ENCODE data around the gene SLC26A9.
"Not testable (repeated sequence)": the region's sequence is repeated elsewhere in the genome, so short reads cannot be mapped to it uniquely, and the experiment has no call there.

SLC26A9 gene

DNA sequence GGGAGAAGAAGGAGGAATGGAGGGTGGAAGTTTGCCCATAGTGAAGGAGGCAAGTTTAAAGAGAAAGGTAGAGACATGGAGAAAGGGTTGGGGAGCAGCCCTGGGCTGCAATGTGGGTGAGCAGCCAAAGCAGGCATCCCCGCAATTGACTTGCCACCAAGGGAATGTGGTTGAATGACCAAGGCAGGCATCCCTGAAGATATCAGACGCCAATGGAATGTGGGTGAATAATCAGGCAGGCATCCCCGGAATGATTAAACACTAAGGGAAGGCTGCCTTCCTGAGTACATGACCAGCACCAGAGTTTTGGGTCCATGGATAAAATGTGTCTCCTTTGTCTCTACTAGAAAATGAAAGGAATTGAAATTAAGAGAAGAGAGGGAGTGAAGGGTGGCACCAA is 53.5 kb downstream of the SLC26A9 start:
- H3K4me1 ChIP-seq (ENCODE audit: control extremely low read depth in 1 of 4, control insufficient read depth in 4 of 4, insufficient read depth in 4 of 4, low read length in 3 of 4); DNase-seq; H3K27ac ChIP-seq (ENCODE audit: insufficient read depth in 1 of 2, low read depth in 1 of 2, low read length in 2 of 2, poor library complexity in 1 of 2, severe bottlenecking in 2 of 2); H3K4me3 ChIP-seq (ENCODE audit: control insufficient read depth in 1 of 7, extremely low read depth in 1 of 7, insufficient read depth in 4 of 7, low read depth in 2 of 7, low read length in 6 of 7); CTCF ChIA-PET; POLR2A ChIA-PET; H3K27me3 ChIP-seq (replicated peaks in 2 of 5; ENCODE audit: control insufficient read depth in 4 of 5, insufficient read depth in 5 of 5, low read length in 4 of 5); H3K36me3 ChIP-seq (ENCODE audit: control insufficient read depth in 4 of 4, insufficient read depth in 4 of 4, low read length in 3 of 4): not testable (repeated sequence)
- WGBS (ENCODE audit: insufficient coverage) = 96% methylated on average over 3 of the region's 3 CpGs
- peaks cover 0 to 12% (median 2%) of the 10 kb centered on the region in 5 experiments for H3K9me3 ChIP-seq (ENCODE audit: control extremely low read depth in 1 of 5, control insufficient read depth in 4 of 5, insufficient read depth in 2 of 5, low read depth in 1 of 5, low read length in 4 of 5)

DNA sequence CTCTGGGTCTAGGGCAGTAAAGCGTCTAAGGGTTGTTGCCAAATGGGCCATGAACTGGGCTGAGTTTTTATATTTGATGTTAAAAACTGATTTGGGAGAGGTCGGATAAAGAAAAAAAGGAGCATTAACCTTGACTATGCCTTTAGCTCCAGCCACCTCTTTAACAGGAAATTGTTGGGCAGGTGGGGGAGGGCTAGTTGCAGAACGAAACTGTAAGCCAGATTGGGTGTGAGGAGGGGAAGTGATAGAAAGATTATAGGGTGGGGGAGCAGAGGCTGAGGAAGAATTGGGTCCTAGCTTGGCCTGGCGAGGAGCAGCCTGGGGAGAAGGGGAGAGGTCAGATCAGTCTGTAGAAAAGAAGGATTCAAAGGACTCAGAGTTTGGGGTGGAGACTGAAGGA is 54.2 kb downstream of the SLC26A9 start:
- DNase-seq = peak in 1 of 3 donors; percentile 11
- POLR2A ChIA-PET = interaction anchor here (0.7 kb wide), 1 partner anchor 148 kb away, joined by 3 read pairs; no protein-coding TSS in a partner anchor
- CTCF ChIA-PET = interaction anchor here (0.7 kb wide), 1 partner anchor 39 kb away, joined by 3 read pairs; the partner anchor contains the start of gene PM20D1
- H3K27me3 ChIP-seq (replicated peaks in 2 of 5; ENCODE audit: control insufficient read depth in 4 of 5, insufficient read depth in 5 of 5, low read length in 4 of 5); H3K4me1 ChIP-seq (ENCODE audit: control extremely low read depth in 1 of 4, control insufficient read depth in 4 of 4, insufficient read depth in 4 of 4, low read length in 3 of 4); H3K36me3 ChIP-seq (ENCODE audit: control insufficient read depth in 4 of 4, insufficient read depth in 4 of 4, low read length in 3 of 4); H3K4me3 ChIP-seq (ENCODE audit: control insufficient read depth in 1 of 7, extremely low read depth in 1 of 7, insufficient read depth in 4 of 7, low read depth in 2 of 7, low read length in 6 of 7); H3K27ac ChIP-seq (ENCODE audit: insufficient read depth in 1 of 2, low read depth in 1 of 2, low read length in 2 of 2, poor library complexity in 1 of 2, severe bottlenecking in 2 of 2): not testable (repeated sequence)
- H3K9me3 ChIP-seq (ENCODE audit: control extremely low read depth in 1 of 5, control insufficient read depth in 4 of 5, insufficient read depth in 2 of 5, low read depth in 1 of 5, low read length in 4 of 5) = peaks cover 0 to 12% (median 2%) of the 10 kb centered on the region in 5 experiments
- WGBS (ENCODE audit: insufficient coverage) = 74% methylated on average over 4 of the region's 4 CpGs

DNA sequence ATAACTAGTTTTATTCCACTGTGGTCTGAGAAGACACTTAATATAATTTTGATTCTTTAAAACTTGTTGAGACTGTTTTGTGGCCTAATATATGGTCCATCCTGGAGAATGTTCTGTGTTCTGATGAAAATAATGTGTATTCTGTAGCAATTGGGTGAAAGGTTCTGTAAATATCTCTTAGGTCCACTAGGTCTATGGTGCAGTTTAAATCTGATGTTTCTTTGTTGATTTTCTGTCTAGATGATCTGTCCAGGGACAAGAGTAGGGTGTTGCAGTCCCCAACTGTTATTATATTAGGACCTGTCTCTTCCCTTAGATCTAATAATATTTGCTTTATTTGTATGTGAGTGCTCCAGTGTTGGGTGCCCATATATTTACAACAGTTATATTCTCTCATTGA is 59.5 kb downstream of the SLC26A9 start:
- no peak for DNase-seq
- POLR2A ChIA-PET = no interaction called here
- H3K27me3 ChIP-seq (replicated peaks in 2 of 5; ENCODE audit: control insufficient read depth in 4 of 5, insufficient read depth in 5 of 5, low read length in 4 of 5) = peaks cover 0 to 14% (median 4%) of the 10 kb centered on the region in 5 experiments

DNA sequence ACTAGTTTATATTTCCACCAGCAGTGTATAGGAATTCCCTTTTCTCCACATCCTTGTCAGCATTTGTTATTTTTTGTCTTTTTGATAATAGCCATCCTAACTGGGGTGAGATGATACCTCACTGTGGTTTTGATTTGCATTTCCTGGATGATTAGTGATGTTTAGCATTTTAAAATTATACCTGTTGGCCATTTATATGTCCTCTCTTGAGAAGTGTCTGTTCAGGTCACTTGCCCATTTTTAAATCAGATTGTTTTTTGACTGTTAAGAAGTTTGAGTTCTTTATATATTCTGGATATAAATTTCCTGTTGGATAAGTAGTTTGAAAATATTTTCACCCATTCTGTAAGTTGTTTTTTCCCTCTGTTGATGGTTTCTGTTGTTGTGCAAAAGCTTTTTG is 62.3 kb downstream of the SLC26A9 start:
- Histone ChIP-seq H3K36me3 (ENCODE audit: control insufficient read depth in 4 of 4, insufficient read depth in 4 of 4, low read length in 3 of 4) (no peaks in the 10 kb centered on the region), H3K27me3 (replicated peaks in 2 of 5; ENCODE audit: control insufficient read depth in 4 of 5, insufficient read depth in 5 of 5, low read length in 4 of 5) (peaks cover 0 to 14% (median 3%) of the 10 kb centered on the region in 5 experiments), H3K4me1 (ENCODE audit: control extremely low read depth in 1 of 4, control insufficient read depth in 4 of 4, insufficient read depth in 4 of 4, low read length in 3 of 4) (no peaks in the 10 kb centered on the region), H3K9me3 (ENCODE audit: control extremely low read depth in 1 of 5, control insufficient read depth in 4 of 5, insufficient read depth in 2 of 5, low read depth in 1 of 5, low read length in 4 of 5) (peaks cover 0 to 24% (median 5%) of the 10 kb centered on the region in 5 experiments), H3K27ac (ENCODE audit: insufficient read depth in 1 of 2, low read depth in 1 of 2, low read length in 2 of 2, poor library complexity in 1 of 2, severe bottlenecking in 2 of 2) (no peak overlapping the region), H3K4me3 (ENCODE audit: control insufficient read depth in 1 of 7, extremely low read depth in 1 of 7, insufficient read depth in 4 of 7, low read depth in 2 of 7, low read length in 6 of 7) (no peak overlapping the region)
- no peak for DNase-seq
- ChIA-PET CTCF (no interaction called here), POLR2A (no interaction called here)

More for the DNA sequence above, 59.5 kb downstream of the SLC26A9 start:
- Histone ChIP-seq H3K4me3 (ENCODE audit: control insufficient read depth in 1 of 7, extremely low read depth in 1 of 7, insufficient read depth in 4 of 7, low read depth in 2 of 7, low read length in 6 of 7) (no peak overlapping the region), H3K27ac (ENCODE audit: insufficient read depth in 1 of 2, low read depth in 1 of 2, low read length in 2 of 2, poor library complexity in 1 of 2, severe bottlenecking in 2 of 2) (no peak overlapping the region), H3K36me3 (ENCODE audit: control insufficient read depth in 4 of 4, insufficient read depth in 4 of 4, low read length in 3 of 4) (no peaks in the 10 kb centered on the region), H3K9me3 (ENCODE audit: control extremely low read depth in 1 of 5, control insufficient read depth in 4 of 5, insufficient read depth in 2 of 5, low read depth in 1 of 5, low read length in 4 of 5) (peaks cover 0 to 32% (median 11%) of the 10 kb centered on the region in 5 experiments), H3K4me1 (ENCODE audit: control extremely low read depth in 1 of 4, control insufficient read depth in 4 of 4, insufficient read depth in 4 of 4, low read length in 3 of 4) (no peaks in the 10 kb centered on the region)
- CTCF ChIA-PET = no interaction called here

DNA sequence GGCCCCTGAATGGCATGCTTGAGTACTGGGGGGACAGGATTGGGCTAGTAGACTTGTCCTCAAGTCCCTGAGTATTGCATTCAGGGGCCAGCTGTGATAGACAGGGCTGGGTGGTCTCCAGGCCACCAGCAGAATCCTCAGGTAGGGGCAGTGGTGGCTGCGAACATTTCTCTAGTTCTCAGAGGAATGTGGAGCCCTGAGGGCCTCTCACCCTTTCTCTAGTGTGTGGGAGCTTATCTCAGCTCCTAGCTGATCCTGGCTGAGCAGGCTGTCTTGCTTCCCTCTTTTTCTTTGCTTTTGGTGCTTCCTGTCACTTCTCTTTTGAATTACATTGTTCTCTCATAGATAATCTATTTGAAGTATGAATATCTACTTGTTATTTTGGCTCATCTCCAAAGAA is 63.3 kb downstream of the SLC26A9 start:
- no peak for DNase-seq
- Histone ChIP-seq H3K4me1 (ENCODE audit: control extremely low read depth in 1 of 4, control insufficient read depth in 4 of 4, insufficient read depth in 4 of 4, low read length in 3 of 4) (no peaks in the 10 kb centered on the region), H3K36me3 (ENCODE audit: control insufficient read depth in 4 of 4, insufficient read depth in 4 of 4, low read length in 3 of 4) (no peaks in the 10 kb centered on the region), H3K27ac (ENCODE audit: insufficient read depth in 1 of 2, low read depth in 1 of 2, low read length in 2 of 2, poor library complexity in 1 of 2, severe bottlenecking in 2 of 2) (no peak overlapping the region), H3K4me3 (ENCODE audit: control insufficient read depth in 1 of 7, extremely low read depth in 1 of 7, insufficient read depth in 4 of 7, low read depth in 2 of 7, low read length in 6 of 7) (no peak overlapping the region), H3K27me3 (replicated peaks in 2 of 5; ENCODE audit: control insufficient read depth in 4 of 5, insufficient read depth in 5 of 5, low read length in 4 of 5) (peaks cover 0 to 21% (median 3%) of the 10 kb centered on the region in 5 experiments), H3K9me3 (ENCODE audit: control extremely low read depth in 1 of 5, control insufficient read depth in 4 of 5, insufficient read depth in 2 of 5, low read depth in 1 of 5, low read length in 4 of 5) (peaks cover under 1 to 22% (median 5%) of the 10 kb centered on the region in 5 experiments)
- ChIA-PET CTCF (no interaction called here), POLR2A (interaction anchor here (0.6 kb wide), 1 partner anchor 78 kb away, joined by 3 read pairs; no protein-coding TSS in a partner anchor)
- no CpG with 5 or more reads among the region's 1 CpG for WGBS (ENCODE audit: insufficient coverage)

DNA sequence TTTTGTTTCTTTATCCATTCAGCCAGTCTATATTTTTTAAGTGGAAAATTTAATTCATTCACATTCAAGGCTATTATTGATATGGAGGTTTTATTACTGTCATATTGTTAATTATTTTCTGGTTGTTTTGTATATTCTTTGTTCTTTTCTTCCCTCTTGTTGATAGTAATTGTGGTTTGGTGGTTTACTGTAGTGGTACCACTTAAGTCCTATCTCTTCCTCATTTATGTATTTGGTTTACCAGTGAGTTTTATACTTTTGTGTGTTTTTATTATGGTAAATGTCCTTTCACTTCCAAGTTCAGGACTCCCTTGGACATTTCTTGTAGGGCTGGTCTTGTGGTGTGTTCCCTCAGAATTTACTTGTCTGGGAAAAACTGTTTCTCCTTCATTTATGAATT is 65.2 kb downstream of the SLC26A9 start:
- H3K4me3 ChIP-seq (ENCODE audit: control insufficient read depth in 1 of 7, extremely low read depth in 1 of 7, insufficient read depth in 4 of 7, low read depth in 2 of 7, low read length in 6 of 7) = no peak overlapping the region
- CTCF ChIA-PET = interaction anchor here (1.4 kb wide), 1 partner anchor 62 kb away, joined by 3 read pairs; no protein-coding TSS in a partner anchor
- no peak overlapping the region for H3K27ac ChIP-seq (ENCODE audit: insufficient read depth in 1 of 2, low read depth in 1 of 2, low read length in 2 of 2, poor library complexity in 1 of 2, severe bottlenecking in 2 of 2)
- peak; percentile 23 to 70 (median 60) for DNase-seq
- H3K27me3 ChIP-seq (replicated peaks in 2 of 5; ENCODE audit: control insufficient read depth in 4 of 5, insufficient read depth in 5 of 5, low read length in 4 of 5) = peaks cover 0 to 23% (median 3%) of the 10 kb centered on the region in 5 experiments
- POLR2A ChIA-PET = no interaction called here
- H3K9me3 ChIP-seq (ENCODE audit: control extremely low read depth in 1 of 5, control insufficient read depth in 4 of 5, insufficient read depth in 2 of 5, low read depth in 1 of 5, low read length in 4 of 5) = peaks cover 3 to 22% (median 7%) of the 10 kb centered on the region in 5 experiments
- no peaks in the 10 kb centered on the region for H3K36me3 ChIP-seq (ENCODE audit: control insufficient read depth in 4 of 4, insufficient read depth in 4 of 4, low read length in 3 of 4)
- H3K4me1 ChIP-seq (ENCODE audit: control extremely low read depth in 1 of 4, control insufficient read depth in 4 of 4, insufficient read depth in 4 of 4, low read length in 3 of 4) = no peaks in the 10 kb centered on the region

DNA sequence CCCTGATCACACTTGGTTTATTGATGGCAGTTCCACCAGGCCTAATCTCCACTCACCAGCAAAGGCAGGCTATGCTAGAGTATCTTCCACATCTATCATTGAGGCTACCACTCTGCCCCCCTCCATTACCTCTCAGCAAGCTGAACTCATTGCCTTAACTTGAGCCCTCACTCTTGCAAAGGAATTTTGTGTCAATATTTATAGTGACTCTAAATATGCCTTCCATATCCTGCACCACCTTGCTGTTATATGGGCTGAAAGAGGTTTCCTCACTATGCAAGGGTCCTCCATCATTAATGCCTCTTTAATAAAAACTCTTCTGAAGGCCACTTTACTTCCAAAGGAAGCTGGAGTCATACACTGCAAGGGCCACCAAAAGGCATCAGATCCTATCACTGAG is 70.1 kb downstream of the SLC26A9 start:
- H3K4me3 ChIP-seq (ENCODE audit: control insufficient read depth in 1 of 7, extremely low read depth in 1 of 7, insufficient read depth in 4 of 7, low read depth in 2 of 7, low read length in 6 of 7); POLR2A ChIA-PET; H3K27ac ChIP-seq (ENCODE audit: insufficient read depth in 1 of 2, low read depth in 1 of 2, low read length in 2 of 2, poor library complexity in 1 of 2, severe bottlenecking in 2 of 2); CTCF ChIA-PET; H3K4me1 ChIP-seq (ENCODE audit: control extremely low read depth in 1 of 4, control insufficient read depth in 4 of 4, insufficient read depth in 4 of 4, low read length in 3 of 4); H3K36me3 ChIP-seq (ENCODE audit: control insufficient read depth in 4 of 4, insufficient read depth in 4 of 4, low read length in 3 of 4); DNase-seq: not testable (repeated sequence)
- Histone ChIP-seq H3K9me3 (ENCODE audit: control extremely low read depth in 1 of 5, control insufficient read depth in 4 of 5, insufficient read depth in 2 of 5, low read depth in 1 of 5, low read length in 4 of 5) (peaks cover 1 to 16% (median 11%) of the 10 kb centered on the region in 5 experiments), H3K27me3 (replicated peaks in 2 of 5; ENCODE audit: control insufficient read depth in 4 of 5, insufficient read depth in 5 of 5, low read length in 4 of 5) (peaks cover 0 to 16% (median 3%) of the 10 kb centered on the region in 5 experiments)
